Astrocyte (in vitro differentiated cells and primary cell): ENCODE results near the gene NR5A2. TPM values are rescaled to one million over a fixed set of nuclear protein-coding genes. Genes with fewer than 3 reads are reported as not detected.

ENCODE experiments used
- DNase-seq: peaks from one replicate; pipeline ENCODE4 v3.0.0-alpha.2; 2010; ENCODE audit warnings: low read depth
- FAIRE-seq: peaks from 2 replicates; lab custom pipeline; 2011; peaks lifted over from hg19 to GRCh38; lab: Jason Lieb, UNC
- H2AFZ ChIP-seq: 2 replicates; pipeline ENCODE4 v1.6.0; 2012; ENCODE audit warnings: low read depth, low read length, inconsistent platforms
- H3K27ac ChIP-seq: 2 replicates; pipeline ENCODE4 v1.5.1; 2011; ENCODE audit warnings: low read depth, low read length, inconsistent platforms
- H3K27me3 ChIP-seq: 2 replicates; pipeline ENCODE4 v1.6.0; 2011; ENCODE audit warnings: low read length, inconsistent platforms; ENCODE audit not compliant: insufficient read depth
- H3K36me3 ChIP-seq: 2 replicates; pipeline ENCODE4 v1.5.1; 2011; ENCODE audit warnings: low read length, inconsistent platforms; ENCODE audit not compliant: insufficient read depth
- H3K4me1 ChIP-seq: 2 replicates; pipeline ENCODE4 v1.5.1; 2011; ENCODE audit warnings: low read length, inconsistent platforms; ENCODE audit not compliant: insufficient read depth
- H3K4me2 ChIP-seq: 2 replicates; pipeline ENCODE4 v1.6.0; 2012; ENCODE audit warnings: low read length, inconsistent platforms
- H3K4me3 ChIP-seq: 2 replicates; pipeline ENCODE4 v1.5.1; 2011; ENCODE audit warnings: low read depth, mild to moderate bottlenecking, low read length, inconsistent platforms; ENCODE audit not compliant: insufficient read depth
- H3K79me2 ChIP-seq: 2 replicates; pipeline ENCODE4 v1.6.0; 2012; ENCODE audit warnings: mild to moderate bottlenecking, low read length, inconsistent platforms; ENCODE audit not compliant: insufficient read depth
- H3K9ac ChIP-seq: 2 replicates; pipeline ENCODE4 v1.6.0; 2012; ENCODE audit warnings: mild to moderate bottlenecking, low read length, inconsistent platforms
- H3K9me3 ChIP-seq: 2 replicates; pipeline ENCODE4 v1.5.1; 2012; ENCODE audit warnings: low read depth, mild to moderate bottlenecking, low read length, inconsistent platforms; ENCODE audit not compliant: insufficient read depth
- H4K20me1 ChIP-seq: 2 replicates; pipeline ENCODE4 v1.6.0; 2012; ENCODE audit warnings: low read length, inconsistent platforms; ENCODE audit not compliant: insufficient read depth
- H3K27ac Mint-ChIP-seq: one replicate; pipeline ENCODE4 v1.8.0; 2021; ENCODE audit warnings: mild to moderate bottlenecking, mixed read lengths; ENCODE audit not compliant: unreplicated experiment
- H3K27me3 Mint-ChIP-seq: one replicate; pipeline ENCODE4 v1.8.0; 2021; ENCODE audit warnings: low read depth, mixed read lengths; ENCODE audit not compliant: unreplicated experiment
- H3K36me3 Mint-ChIP-seq: one replicate; pipeline ENCODE4 v1.8.0; 2021; ENCODE audit warnings: low read depth, mixed read lengths; ENCODE audit not compliant: unreplicated experiment
- H3K4me1 Mint-ChIP-seq: one replicate; pipeline ENCODE4 v1.8.0; 2021; ENCODE audit warnings: low read depth, mixed read lengths; ENCODE audit not compliant: unreplicated experiment
- H3K4me3 Mint-ChIP-seq: one replicate; pipeline ENCODE4 v1.8.0; 2021; ENCODE audit warnings: mild to moderate bottlenecking, moderate library complexity, mixed read lengths; ENCODE audit not compliant: unreplicated experiment
- H3K9me3 Mint-ChIP-seq: one replicate; pipeline ENCODE4 v1.8.0; 2021; ENCODE audit warnings: mild to moderate bottlenecking, mixed read lengths; ENCODE audit not compliant: unreplicated experiment
- EZH2 ChIP-seq: IDR thresholded peaks from 2 replicates; pipeline ENCODE4 v1.6.1; 2012; ENCODE audit warnings: mild to moderate bottlenecking, low read length, inconsistent platforms; ENCODE audit not compliant: insufficient read depth
- total RNA-seq: library from RNA; stranded (reverse); gene quantifications from 2 replicates; pipeline ENCODE4 v1.2.1, GENCODE V29; 2021
- TF ChIP-seq, protein P1 (sequence below): IDR thresholded peaks from 2 replicates; pipeline ENCODE4 v1.5.1; 2011; ENCODE audit warnings: low read depth, mild to moderate bottlenecking, inconsistent platforms, low read length, moderate library complexity; ENCODE audit not compliant: insufficient read depth

NR5A2 gene
- total RNA-seq, 1 donor from 2014 or later, result 0.39 TPM

DNA sequence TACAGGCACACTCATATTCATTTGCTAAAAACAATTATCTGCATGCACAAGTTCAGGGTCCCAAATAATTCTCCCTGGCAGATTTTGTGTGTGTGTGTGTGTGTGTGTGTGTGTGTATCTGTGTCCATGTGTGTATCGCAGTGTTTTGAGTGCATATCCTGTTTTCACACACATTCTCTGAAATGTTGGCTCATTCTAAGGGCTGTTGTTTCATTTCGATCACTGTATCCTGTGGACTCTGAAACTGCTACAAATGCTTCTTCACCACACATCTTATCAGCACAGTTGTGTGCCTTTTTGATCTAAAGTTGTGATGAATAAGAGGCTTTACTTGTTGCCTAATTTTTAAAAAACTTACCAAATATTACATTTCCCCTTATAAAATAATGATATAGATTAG, 34.6 kb downstream of the NR5A2 start:
- no peak for TF ChIP-seq EZH2
- TF ChIP-seq, protein P1, sequence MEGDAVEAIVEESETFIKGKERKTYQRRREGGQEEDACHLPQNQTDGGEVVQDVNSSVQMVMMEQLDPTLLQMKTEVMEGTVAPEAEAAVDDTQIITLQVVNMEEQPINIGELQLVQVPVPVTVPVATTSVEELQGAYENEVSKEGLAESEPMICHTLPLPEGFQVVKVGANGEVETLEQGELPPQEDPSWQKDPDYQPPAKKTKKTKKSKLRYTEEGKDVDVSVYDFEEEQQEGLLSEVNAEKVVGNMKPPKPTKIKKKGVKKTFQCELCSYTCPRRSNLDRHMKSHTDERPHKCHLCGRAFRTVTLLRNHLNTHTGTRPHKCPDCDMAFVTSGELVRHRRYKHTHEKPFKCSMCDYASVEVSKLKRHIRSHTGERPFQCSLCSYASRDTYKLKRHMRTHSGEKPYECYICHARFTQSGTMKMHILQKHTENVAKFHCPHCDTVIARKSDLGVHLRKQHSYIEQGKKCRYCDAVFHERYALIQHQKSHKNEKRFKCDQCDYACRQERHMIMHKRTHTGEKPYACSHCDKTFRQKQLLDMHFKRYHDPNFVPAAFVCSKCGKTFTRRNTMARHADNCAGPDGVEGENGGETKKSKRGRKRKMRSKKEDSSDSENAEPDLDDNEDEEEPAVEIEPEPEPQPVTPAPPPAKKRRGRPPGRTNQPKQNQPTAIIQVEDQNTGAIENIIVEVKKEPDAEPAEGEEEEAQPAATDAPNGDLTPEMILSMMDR, result no peak
- Mint-ChIP-seq H3K4me1 (no peaks in the 10 kb centered on the region), H3K9me3 (peaks cover 2% of the 10 kb centered on the region), H3K4me3 (no peak overlapping the region), H3K27ac (no peak overlapping the region), H3K27me3 (peaks cover 9% of the 10 kb centered on the region), H3K36me3 (no peaks in the 10 kb centered on the region)
- Histone ChIP-seq H3K27ac (no peak overlapping the region), H4K20me1 (no peaks in the 10 kb centered on the region), H3K9me3 (no peaks in the 10 kb centered on the region), H3K4me2 (no peak overlapping the region), H3K4me1 (no peaks in the 10 kb centered on the region), H3K36me3 (no peaks in the 10 kb centered on the region), H3K79me2 (no peaks in the 10 kb centered on the region), H3K9ac (no peak overlapping the region), H3K27me3 (peaks cover 3% of the 10 kb centered on the region), H2AFZ (no peak overlapping the region), H3K4me3 (no peak overlapping the region)
- DNase-seq (no peak), FAIRE-seq (no peak)

DNA sequence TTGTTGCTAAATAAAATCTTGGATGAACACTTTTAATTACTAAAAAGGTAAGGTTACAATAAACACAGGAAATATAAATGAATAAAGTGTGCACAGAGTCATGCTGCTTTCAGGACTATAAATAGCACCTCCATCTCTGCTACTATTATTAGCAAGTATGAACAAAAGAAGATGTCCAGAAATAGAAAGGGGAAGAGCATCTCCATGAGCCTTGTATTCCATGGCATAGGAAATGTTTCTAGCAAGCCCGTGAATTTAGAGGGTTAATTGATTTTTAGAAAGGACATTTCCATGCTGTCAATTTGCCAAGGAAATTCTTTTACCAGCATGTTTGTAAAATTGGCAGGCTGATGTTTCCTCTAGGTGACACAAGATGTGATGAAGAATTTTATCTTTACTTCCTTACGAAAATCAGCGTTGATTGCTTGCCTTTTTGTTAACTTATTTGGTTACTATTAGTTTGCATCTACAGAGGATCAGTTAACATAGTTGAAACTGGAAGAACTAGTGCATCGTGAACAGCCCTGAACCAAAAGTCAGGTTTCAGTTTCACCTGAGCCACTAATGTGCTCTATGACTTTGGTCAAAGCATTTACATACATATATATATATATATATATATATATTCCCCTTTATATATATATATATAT, 45.3 kb downstream of the NR5A2 start:
- H3K27me3 Mint-ChIP-seq, result peaks cover 5% of the 10 kb centered on the region
- no peak overlapping the region for H3K9ac ChIP-seq

DNA sequence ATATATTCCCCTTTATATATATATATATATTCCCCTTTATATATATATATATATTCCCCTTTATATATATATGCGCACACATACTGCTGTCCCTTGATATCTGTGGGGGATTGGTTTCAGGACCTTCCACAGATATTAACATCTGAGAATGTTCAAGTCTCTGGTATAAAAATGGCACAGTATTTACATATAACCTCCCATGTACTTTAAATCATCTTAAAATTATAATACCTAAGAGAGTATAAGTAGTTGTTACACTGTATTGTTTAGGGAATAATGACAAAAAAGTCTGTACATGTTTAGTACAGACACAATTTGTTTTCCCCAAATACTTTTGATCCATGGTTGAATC, 45.8 kb downstream of the NR5A2 start:
- H3K9me3 ChIP-seq, result no peaks in the 10 kb centered on the region
- Mint-ChIP-seq H3K27me3 (peaks cover 2% of the 10 kb centered on the region), H3K9me3 (no peaks in the 10 kb centered on the region), H3K36me3 (no peaks in the 10 kb centered on the region), H3K27ac (no peak overlapping the region), H3K4me3 (no peak overlapping the region), H3K4me1 (peaks cover 8% of the 10 kb centered on the region)
- TF ChIP-seq, protein P1, result no peak
- no peak for TF ChIP-seq EZH2
- H3K36me3 ChIP-seq, result no peaks in the 10 kb centered on the region
- H3K4me1 ChIP-seq, result peaks cover 7% of the 10 kb centered on the region
- H3K79me2 ChIP-seq, result no peaks in the 10 kb centered on the region
- no peak overlapping the region for H3K9ac ChIP-seq
- H4K20me1 ChIP-seq, result no peaks in the 10 kb centered on the region
- H3K4me2 ChIP-seq, result no peak overlapping the region
- no peak overlapping the region for H3K4me3 ChIP-seq
- H3K27me3 ChIP-seq, result peaks cover 11% of the 10 kb centered on the region
- DNase-seq (no peak), FAIRE-seq (no peak)
- H2AFZ ChIP-seq, result no peak overlapping the region
- H3K27ac ChIP-seq, result no peak overlapping the region

More for the DNA sequence above, 45.3 kb downstream of the NR5A2 start:
- H3K4me3 Mint-ChIP-seq, result no peak overlapping the region
- Histone ChIP-seq H3K9me3 (no peaks in the 10 kb centered on the region), H3K79me2 (no peaks in the 10 kb centered on the region), H3K4me1 (peaks cover 7% of the 10 kb centered on the region), H3K27ac (no peak overlapping the region), H4K20me1 (no peaks in the 10 kb centered on the region), H3K27me3 (peaks cover 16% of the 10 kb centered on the region), H3K4me2 (no peak overlapping the region), H2AFZ (no peak overlapping the region), H3K36me3 (no peaks in the 10 kb centered on the region), H3K4me3 (no peak overlapping the region)
- FAIRE-seq, result no peak
- H3K27ac Mint-ChIP-seq, result no peak overlapping the region
- no peak for DNase-seq
- peaks cover 8% of the 10 kb centered on the region for H3K4me1 Mint-ChIP-seq
- no peak for TF ChIP-seq EZH2
- TF ChIP-seq, protein P1, result no peak
- H3K9me3 Mint-ChIP-seq, result no peaks in the 10 kb centered on the region
- no peaks in the 10 kb centered on the region for H3K36me3 Mint-ChIP-seq
